Natural killer cell (primary cell): ENCODE results near the gene NRG3. TPM values are rescaled to one million over a fixed set of nuclear protein-coding genes. Genes with fewer than 3 reads are reported as not detected.

Source experiments
- ATAC-seq, 3 donors: fragments of 150-1000 bp in 2 of 3; fragments of 200-7000 bp in 1 of 3; cut with Tn5 transposase; 1 replicate in 1 of 3; 2 replicates in 2 of 3; pipeline ENCODE4 v1.10.0; 2021; ENCODE audit warnings: mild to moderate bottlenecking in 2 of 3, moderate library complexity in 2 of 3
- DNase-seq, 2 donors: peaks; one replicate each; pipeline versions ENCODE4 v3.0.0 to v3.0.0-alpha.2; 2013 to 2021; ENCODE audit warnings: mixed read lengths in 1 of 2
- H3K27ac ChIP-seq: one replicate; pipeline ENCODE4 v1.5.1; 2013; ENCODE audit warnings: mild to moderate bottlenecking, low read length
- H3K27me3 ChIP-seq: one replicate; pipeline ENCODE4 v1.6.1; 2013; ENCODE audit warnings: low read length; ENCODE audit not compliant: control insufficient read depth, insufficient read depth
- H3K36me3 ChIP-seq: one replicate; pipeline ENCODE4 v1.6.1; 2013; ENCODE audit warnings: low read length; ENCODE audit not compliant: control insufficient read depth, insufficient read depth
- H3K4me1 ChIP-seq: one replicate; pipeline ENCODE4 v1.6.1; 2013; ENCODE audit warnings: low read length; ENCODE audit not compliant: control insufficient read depth, insufficient read depth
- H3K4me3 ChIP-seq: one replicate; pipeline ENCODE4 v1.5.1; 2013; ENCODE audit warnings: low read length
- H3K9me3 ChIP-seq: one replicate; pipeline ENCODE4 v1.6.1; 2013; ENCODE audit warnings: low read length; ENCODE audit not compliant: control insufficient read depth, insufficient read depth
- H3K27ac Mint-ChIP-seq, 2 donors: one replicate each; pipeline ENCODE4 v1.8.0; 2022; ENCODE audit warnings: mild to moderate bottlenecking in 2 of 2, mixed read lengths in 2 of 2, moderate library complexity in 1 of 2
- H3K27me3 Mint-ChIP-seq, 2 donors: one replicate each; pipeline ENCODE4 v1.8.0; 2022; ENCODE audit warnings: low read depth in 2 of 2, mixed read lengths in 2 of 2
- H3K36me3 Mint-ChIP-seq: one replicate; pipeline ENCODE4 v1.8.0; 2022; ENCODE audit warnings: mixed read lengths
- H3K4me1 Mint-ChIP-seq, 2 donors: one replicate each; pipeline ENCODE4 v1.8.0; 2022; ENCODE audit warnings: mixed read lengths in 2 of 2
- H3K4me3 Mint-ChIP-seq: one replicate; pipeline ENCODE4 v1.8.0; 2022; ENCODE audit warnings: mild to moderate bottlenecking, moderate library complexity, mixed read lengths
- H3K9me3 Mint-ChIP-seq, 2 donors: one replicate each; pipeline ENCODE4 v1.8.0; 2022; ENCODE audit warnings: mixed read lengths in 2 of 2
- CTCF ChIP-seq: fragments of 200-600 bp; IDR thresholded peaks from one replicate; pipeline ENCODE4 v1.8.0; 2022; ENCODE audit warnings: antibody characterized with exemption
- WGBS: methylation state at CpG from one replicate; pipeline ENCODE4 v1.1.7; 2013; ENCODE audit warnings: missing lambda C conversion rate; ENCODE audit not compliant: insufficient coverage; 5-methylcytosine and 5-hydroxymethylcytosine counted together
- intact Hi-C: fragments of 100-400 bp; cut with micrococcal nuclease; formaldehyde crosslinking; loops from one replicate; pipeline ENCODE4 v1.14.2; 2022
- total RNA-seq, 4 donors: library from RNA; stranded (reverse); fragments of 120-200 nt in 1 of 4; gene quantifications; one replicate each; pipeline versions ENCODE4 v1.2.3 to v1.2.4, GENCODE V29; 2013 to 2022

Gene NRG3
- total RNA-seq, 3 donors from 2014 or later (not counting 1 experiment from before 2014, with no cell fraction given), result not detected

- Mint-ChIP-seq H3K9me3 (peaks cover 2 to 12% of the 10 kb centered on the region in 2 donors), H3K4me1 (no peaks in the 10 kb centered on the region), H3K27ac (no peak overlapping the region), H3K4me3 (no peak overlapping the region), H3K27me3 (no peaks in the 10 kb centered on the region), H3K36me3 (no peaks in the 10 kb centered on the region)
- Histone ChIP-seq H3K9me3 (peaks cover 4% of the 10 kb centered on the region), H3K4me1 (no peaks in the 10 kb centered on the region), H3K27ac (no peak overlapping the region), H3K36me3 (no peaks in the 10 kb centered on the region), H3K27me3 (no peaks in the 10 kb centered on the region), H3K4me3 (no peak overlapping the region)
- intact Hi-C loops, result no loop called here
- TF ChIP-seq CTCF, result no peak
- ATAC-seq, result no peak
- DNase-seq, result no peak
- WGBS, result 63% methylated on average over 3 of the region's 3 CpGs
Observed at GRCh38 chr10:82942286-82943099, 1067.5 kb downstream of the NRG3 start.

- no peak for TF ChIP-seq CTCF
- H3K27ac Mint-ChIP-seq, result no peak overlapping the region
- H3K9me3 Mint-ChIP-seq, result peaks cover 2 to 12% of the 10 kb centered on the region in 2 donors
- no peaks in the 10 kb centered on the region for H3K4me1 ChIP-seq
- intact Hi-C loops, result no loop called here
- no peak overlapping the region for H3K4me3 Mint-ChIP-seq
- no peak for DNase-seq
- no peaks in the 10 kb centered on the region for H3K36me3 Mint-ChIP-seq
- H3K27ac ChIP-seq, result no peak overlapping the region
- WGBS, result 67% methylated on average over 3 of the region's 3 CpGs
- H3K27me3 Mint-ChIP-seq, result no peaks in the 10 kb centered on the region
- no peaks in the 10 kb centered on the region for H3K27me3 ChIP-seq
- H3K4me3 ChIP-seq, result no peak overlapping the region
- H3K36me3 ChIP-seq, result no peaks in the 10 kb centered on the region
- no peak for ATAC-seq
- H3K9me3 ChIP-seq, result peaks cover 4% of the 10 kb centered on the region
- H3K4me1 Mint-ChIP-seq, result no peaks in the 10 kb centered on the region
Observed at GRCh38 chr10:82943142-82943541, 1068.1 kb downstream of the NRG3 start.

- ATAC-seq (no peak), DNase-seq (no peak)
- H3K4me1 Mint-ChIP-seq, result no peaks in the 10 kb centered on the region
- intact Hi-C loops, result no loop called here
- no peaks in the 10 kb centered on the region for H3K27me3 ChIP-seq
- H3K27ac Mint-ChIP-seq, result no peak overlapping the region
- 85% methylated on average over 1 of the region's 2 CpGs for WGBS
- H3K4me1 ChIP-seq, result no peaks in the 10 kb centered on the region
- H3K4me3 ChIP-seq, result no peak overlapping the region
- H3K4me3 Mint-ChIP-seq, result no peak overlapping the region
- no peaks in the 10 kb centered on the region for H3K36me3 ChIP-seq
- H3K27me3 Mint-ChIP-seq, result no peaks in the 10 kb centered on the region
- no peaks in the 10 kb centered on the region for H3K36me3 Mint-ChIP-seq
- peaks cover 4% of the 10 kb centered on the region for H3K9me3 ChIP-seq
- no peak overlapping the region for H3K27ac ChIP-seq
- no peak for TF ChIP-seq CTCF
- H3K9me3 Mint-ChIP-seq, result peaks cover 6 to 14% of the 10 kb centered on the region in 2 donors
Observed at GRCh38 chr10:82949816-82950575, 1075.0 kb downstream of the NRG3 start.
